HFF-Myc (cell line): Measurements from ENCODE around the gene FAM222B.

ENCODE experiments used
- DNase-seq: peaks from one replicate; pipeline ENCODE4 v3.0.0-alpha.2; 2011; ENCODE audit warnings: low read depth; ENCODE audit errors: extremely low read depth
- H3K4me3 ChIP-seq: replicated peaks from 2 replicates; pipeline ENCODE4 v1.5.1; 2011; ENCODE audit warnings: low read depth, mild to moderate bottlenecking, control low read depth, low read length
- TF ChIP-seq, protein P1 (sequence below): IDR thresholded peaks from 2 replicates; pipeline ENCODE4 v1.5.1; 2012; ENCODE audit warnings: mild to moderate bottlenecking, low read depth, low read length, control low read depth; ENCODE audit errors: missing control alignments

Gene FAM222B

DNA sequence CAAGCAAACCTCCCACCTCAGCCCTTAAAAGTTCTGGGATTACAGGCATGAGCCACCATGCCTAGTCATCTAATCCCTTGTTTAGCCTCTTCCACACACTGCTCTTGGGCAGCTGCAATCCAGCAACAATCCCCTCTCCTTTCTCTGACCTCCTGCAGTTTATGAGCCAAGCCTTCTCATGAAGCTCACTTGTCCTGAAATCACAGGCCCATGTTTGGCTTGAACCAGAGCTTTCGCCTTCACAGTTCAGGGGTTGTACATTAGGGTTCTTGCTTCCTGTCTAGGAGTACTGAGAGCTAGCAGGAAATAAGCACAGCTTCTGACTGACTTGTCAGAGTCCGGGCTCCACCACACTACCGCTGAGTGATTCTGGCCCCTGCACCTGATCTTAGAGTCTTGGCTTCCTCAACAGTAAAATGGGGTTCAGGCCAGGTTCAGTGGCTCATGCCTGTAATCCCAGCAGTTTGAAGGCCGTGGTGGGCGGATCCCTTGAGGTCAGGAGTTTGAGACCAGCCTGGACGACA, 28.5 kb upstream of the FAM222B start:
- no peak overlapping the region for H3K4me3 ChIP-seq
- TF ChIP-seq, protein P1, sequence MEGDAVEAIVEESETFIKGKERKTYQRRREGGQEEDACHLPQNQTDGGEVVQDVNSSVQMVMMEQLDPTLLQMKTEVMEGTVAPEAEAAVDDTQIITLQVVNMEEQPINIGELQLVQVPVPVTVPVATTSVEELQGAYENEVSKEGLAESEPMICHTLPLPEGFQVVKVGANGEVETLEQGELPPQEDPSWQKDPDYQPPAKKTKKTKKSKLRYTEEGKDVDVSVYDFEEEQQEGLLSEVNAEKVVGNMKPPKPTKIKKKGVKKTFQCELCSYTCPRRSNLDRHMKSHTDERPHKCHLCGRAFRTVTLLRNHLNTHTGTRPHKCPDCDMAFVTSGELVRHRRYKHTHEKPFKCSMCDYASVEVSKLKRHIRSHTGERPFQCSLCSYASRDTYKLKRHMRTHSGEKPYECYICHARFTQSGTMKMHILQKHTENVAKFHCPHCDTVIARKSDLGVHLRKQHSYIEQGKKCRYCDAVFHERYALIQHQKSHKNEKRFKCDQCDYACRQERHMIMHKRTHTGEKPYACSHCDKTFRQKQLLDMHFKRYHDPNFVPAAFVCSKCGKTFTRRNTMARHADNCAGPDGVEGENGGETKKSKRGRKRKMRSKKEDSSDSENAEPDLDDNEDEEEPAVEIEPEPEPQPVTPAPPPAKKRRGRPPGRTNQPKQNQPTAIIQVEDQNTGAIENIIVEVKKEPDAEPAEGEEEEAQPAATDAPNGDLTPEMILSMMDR = no peak
- no peak for DNase-seq

DNA sequence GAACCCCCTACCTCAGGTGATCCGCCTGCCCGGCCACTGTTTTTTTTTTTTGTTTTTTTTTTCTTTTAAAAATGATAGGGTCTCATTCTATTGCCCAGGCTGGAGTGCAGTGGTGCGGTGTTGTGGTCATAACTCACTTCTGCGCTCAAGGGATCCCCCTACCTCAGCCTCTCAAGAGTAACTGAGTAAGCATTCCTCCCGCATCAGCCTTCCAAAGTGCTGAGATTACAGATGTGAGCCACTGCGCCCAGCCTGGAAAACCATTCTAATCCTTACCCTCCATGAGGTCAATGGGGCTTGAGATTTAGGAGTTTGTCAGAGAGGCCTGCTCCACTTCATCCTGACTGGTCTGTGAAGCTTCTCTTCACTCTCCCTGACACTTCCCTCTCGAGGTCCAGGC, 24.7 kb upstream of the FAM222B start:
- no peak for DNase-seq
- no peak overlapping the region for H3K4me3 ChIP-seq
- TF ChIP-seq, protein P1 = no peak

DNA sequence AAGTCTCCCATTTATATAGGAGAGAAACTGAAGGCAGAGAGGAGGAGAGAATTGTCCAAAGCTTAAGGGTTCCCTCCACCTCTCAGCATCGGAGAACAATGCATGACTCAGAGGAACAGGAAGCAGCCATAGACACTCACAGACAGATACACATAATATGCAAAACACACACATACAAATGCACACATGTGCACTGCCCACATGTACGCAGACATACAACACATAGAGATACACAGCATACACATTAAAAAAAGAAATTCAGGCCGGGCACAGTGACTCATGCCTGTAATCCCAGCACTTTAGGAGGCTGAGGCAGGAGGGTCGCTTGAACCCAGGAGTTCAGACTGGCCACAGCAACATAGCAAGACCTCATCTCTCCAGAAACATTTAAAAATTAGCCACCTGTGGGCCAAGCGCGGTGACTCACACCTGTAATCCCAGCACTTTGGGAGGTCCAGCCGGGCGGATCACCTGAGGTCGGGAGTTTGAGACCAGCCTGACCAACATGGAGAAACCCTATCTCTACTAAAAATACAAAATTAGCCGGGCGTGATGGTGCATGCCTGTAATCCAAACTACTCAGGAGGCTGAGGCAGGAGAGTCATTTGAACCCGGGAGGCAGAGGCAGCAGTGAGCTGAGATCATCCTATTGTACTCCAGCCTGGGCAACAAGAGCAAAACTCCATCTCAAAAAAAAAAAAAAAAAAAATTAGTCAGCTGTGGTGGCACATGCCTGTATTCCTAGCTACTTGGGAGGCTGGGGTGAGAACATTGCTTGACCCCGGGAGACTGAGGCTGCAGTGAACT, 23.6 kb upstream of the FAM222B start:
- no peak overlapping the region for H3K4me3 ChIP-seq
- no peak for DNase-seq
- TF ChIP-seq, protein P1 = no peak

DNA sequence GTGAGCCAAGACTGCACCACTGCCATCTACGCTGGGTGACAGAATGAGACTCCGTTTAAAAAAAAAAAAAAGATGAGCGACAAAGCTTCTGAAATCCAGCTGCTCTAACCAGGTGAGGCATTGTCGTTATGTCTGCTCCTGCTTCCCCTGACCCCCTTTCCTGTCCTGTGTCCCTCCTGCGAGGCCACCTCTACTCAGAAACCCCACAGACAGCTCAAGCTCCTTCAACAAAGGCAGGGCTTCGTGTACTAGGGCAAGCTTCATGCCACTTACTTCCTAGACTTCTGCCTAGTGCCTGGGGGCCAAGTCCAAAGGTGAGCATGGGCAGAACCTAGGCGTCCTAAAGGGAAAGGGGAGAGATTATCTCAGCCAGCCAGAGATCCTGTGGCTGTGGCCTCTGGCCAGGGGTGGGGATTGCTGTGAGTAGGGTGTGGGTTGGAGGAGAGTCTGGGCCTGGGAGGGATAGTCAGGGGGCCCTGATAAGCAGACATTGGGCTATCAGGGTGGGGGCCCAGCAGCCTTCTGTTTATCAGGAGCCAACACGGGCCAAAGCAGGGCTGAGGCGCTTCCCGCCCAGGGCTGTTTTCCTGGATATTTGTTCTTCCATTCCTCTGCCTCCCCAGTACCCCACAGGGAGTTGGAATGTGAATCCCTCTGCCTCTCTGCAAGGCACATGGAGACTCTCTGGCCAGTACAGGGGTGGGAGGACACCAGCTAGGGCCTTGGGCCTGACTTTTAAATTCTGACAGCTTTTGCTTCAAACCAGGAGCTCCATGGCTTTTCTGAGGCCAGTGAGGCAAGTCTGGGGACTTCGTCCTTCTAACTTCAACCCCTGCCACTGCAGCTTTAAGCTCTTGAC, 22.6 kb upstream of the FAM222B start:
- H3K4me3 ChIP-seq = no peak overlapping the region
- TF ChIP-seq, protein P1 = no peak
- DNase-seq = no peak

DNA sequence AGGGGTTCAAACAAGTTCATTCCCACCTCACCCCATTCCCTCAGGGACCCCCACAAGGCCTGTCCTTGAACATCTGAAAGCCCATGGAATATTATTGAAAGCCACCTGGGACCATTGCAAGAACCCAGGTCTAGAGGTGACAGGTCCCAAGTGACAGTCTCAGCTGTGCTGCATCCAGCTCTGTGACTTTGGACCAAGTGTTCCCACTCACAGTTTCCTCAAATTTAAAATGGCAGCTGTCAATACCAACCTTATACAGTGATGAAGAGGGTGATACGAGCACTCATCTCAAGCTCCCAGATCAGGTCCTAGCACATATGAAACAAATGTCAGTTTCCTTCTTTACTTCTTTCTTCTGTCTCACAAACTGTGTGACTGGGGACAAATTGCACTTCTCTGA, 21.4 kb upstream of the FAM222B start:
- DNase-seq = no peak
- TF ChIP-seq, protein P1 = no peak
- no peak overlapping the region for H3K4me3 ChIP-seq

DNA sequence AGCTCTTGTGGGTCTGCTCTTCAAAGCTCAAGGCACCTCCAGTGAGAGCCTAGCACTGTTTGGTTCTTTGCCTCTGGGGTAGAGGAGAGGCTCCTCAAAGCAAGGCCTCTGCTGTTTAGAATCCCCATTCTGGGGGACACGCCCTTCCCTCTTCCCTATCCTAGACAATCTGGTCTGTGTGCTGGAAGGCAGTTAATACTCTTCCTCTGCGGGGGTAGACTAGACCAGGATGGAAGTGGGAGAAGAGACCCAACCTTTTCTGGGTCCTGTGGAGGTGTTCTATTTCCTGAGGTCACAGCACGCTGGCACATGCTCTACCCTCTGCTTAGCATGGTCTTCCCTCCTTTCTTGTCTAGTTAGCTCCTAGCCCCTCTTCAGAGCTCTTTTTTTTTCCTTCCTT, 20.0 kb upstream of the FAM222B start:
- TF ChIP-seq, protein P1 = no peak
- no peak overlapping the region for H3K4me3 ChIP-seq
- DNase-seq = no peak
